NCI-H446 treated with DMSO at 0.1 percent for 48 hours (cell line): ENCODE data around the gene AFMID.

Experiments used
- DNase-seq: peaks from one replicate; lab custom pipeline; 2025; lab: John Stamatoyannopoulos, UW

The AFMID gene

DNA sequence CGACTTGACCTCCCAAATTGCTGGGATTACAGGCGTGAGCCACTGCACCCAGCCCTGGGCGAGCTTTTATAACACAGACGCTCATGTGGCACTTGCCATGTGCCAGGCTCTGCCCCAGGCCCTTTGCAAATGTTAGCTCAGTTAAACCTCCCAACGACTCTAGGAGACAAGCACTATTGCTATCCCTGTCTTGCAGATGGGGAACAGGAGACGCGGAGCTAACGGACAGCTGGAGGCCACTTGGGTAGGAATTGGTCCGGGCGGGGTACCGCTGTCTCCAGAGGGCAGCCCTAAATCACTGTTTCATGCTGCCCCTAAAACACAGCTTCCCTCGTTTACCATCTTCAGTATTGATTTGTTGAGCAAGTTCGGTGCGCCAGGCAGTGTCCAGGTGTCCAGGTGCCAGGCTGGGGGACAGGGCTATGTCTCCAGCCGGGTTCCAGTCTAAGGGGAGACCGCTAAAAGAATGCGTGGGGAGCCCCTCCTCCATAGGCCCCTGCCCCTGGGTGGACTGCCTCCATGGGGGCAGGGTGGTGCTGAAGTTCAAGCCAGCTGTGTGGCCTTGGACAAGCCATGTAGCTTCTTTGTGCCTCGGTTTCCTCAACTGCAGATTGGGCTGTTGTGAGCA, 68.0 kb downstream of the AFMID start:
- DNase-seq = no peak

DNA sequence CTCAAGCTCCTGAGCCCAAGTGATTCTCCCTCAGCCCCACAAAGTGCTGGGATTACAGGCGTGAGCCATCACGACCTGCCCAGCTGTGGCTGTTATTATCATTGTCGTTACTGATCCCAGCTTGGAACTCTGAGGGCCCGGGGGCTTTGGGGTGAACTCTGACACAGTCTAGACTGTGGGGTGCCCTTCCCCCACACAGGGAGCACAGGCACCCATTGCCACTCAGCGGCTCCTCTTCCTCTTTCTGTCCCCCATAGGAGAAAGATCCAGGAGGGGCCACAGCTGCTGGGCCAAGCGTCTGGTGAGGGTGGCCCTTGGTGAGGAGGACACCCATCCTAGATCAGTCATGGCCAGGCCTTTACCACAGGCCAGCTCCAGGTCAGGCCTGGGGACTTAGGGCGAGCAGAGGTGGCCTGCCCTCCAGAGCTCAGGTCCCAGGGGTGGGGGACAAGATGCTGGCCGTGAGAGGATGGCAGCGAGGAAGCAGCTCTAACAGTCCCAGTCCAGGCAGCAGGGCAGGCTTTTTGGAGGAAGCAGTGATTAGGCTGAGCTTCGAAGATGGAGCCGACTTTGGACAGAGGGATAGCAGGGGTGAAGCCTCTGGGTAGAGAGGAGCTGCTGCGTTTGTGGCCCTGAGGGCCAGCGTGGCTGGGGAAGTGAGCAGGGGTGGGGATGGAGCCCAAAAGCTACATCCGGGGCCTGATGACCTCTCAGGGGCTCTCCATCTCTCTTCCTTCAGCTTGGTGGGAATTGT, 69.0 kb downstream of the AFMID start:
- no peak for DNase-seq

GRCh38 chr17:78256707-78257591, 69.8 kb downstream of the AFMID start:
- no peak for DNase-seq
